HG02870 (cell line): ENCODE results near the gene PADI4.
"Not testable (repeated sequence)": the region's sequence is repeated elsewhere in the genome, so short reads cannot be mapped to it uniquely, and the experiment has no call there.

Experiments used
- ATAC-seq: cut with Tn5 transposase; IDR thresholded peaks from one replicate; pipeline ENCODE4 v1.9.1; 2021; ENCODE audit warnings: mild to moderate bottlenecking, moderate library complexity; ENCODE audit not compliant: unreplicated experiment

Gene PADI4

DNA sequence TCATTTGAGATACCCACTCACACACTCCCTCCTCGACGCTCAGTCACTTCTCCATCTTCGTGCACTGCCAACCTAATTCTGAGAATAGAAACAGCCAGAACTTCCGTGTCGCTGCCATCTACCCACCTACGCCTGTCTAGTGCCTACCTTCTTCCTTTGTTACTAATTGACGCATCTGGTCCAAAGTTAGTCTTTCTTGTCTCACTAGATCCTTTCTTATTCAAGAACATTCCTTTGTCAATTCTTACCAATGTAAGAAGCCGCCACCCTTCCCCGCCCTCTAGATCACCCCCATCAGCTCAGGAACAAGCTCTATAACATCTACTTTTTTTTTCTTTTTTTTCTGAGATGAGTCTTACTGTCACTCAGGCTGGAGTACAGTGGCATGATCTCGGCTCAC is 67.7 kb downstream of the PADI4 start:
- ATAC-seq, result no peak

DNA sequence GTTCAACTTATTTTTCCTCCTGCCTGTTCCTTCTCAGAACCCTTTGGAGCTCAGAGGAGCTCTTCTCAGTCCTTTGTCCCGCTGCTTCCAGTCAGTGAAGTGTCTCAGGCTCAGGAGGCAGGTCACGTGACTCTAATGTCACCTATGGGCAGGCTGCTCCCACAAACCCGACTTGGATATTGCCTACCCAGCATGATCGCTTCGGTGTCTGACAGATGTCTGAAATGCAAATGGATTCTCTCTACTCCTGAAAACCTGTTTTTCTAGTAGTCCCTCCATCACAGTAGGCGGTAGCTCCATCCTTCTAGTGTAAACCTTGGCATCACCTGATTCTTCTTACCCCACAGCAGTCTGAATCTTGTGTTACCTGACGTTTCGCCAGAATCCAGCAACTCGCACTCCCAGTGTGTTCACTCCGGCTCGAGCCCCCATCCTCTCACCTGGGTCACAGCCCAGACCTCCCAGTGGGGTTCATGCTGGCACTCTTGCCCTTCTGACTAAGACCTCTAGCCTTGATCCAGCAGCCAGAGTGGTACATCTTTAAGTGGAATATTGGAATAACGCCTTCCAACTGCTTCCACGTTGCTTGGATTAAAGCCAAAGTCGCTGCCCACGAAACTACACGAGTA is 69.4 kb downstream of the PADI4 start:
- no peak for ATAC-seq

- no peak for ATAC-seq
These were observed 73.2 kb downstream of the PADI4 start for GRCh38 chr1:17381161-17381560.

GRCh38 chr1:17392199-17392740 is 84.3 kb downstream of the PADI4 start:
- no peak for ATAC-seq

DNA sequence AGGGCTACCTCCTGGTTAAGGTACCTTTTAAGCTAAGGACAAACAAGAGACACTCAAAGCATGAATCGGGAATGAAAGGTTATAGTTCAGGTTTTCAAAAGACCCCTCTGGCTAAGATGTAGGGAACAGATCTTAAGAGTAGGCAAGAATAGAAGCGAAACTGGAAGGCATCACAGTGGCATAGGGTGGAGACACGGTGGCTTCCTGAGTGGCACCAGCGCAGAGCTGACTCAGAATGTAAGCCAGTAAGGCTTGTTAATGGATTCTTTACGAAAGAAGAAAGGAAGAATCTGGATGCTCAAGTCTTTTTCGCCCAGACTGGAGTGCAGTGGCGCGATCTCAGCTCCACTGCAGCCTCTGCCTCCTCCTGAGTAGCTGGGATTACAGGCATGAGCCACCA is 85.2 kb downstream of the PADI4 start:
- ATAC-seq, result no peak

GRCh38 chr1:17397910-17398695 is 90.1 kb downstream of the PADI4 start:
- ATAC-seq, result no peak

DNA sequence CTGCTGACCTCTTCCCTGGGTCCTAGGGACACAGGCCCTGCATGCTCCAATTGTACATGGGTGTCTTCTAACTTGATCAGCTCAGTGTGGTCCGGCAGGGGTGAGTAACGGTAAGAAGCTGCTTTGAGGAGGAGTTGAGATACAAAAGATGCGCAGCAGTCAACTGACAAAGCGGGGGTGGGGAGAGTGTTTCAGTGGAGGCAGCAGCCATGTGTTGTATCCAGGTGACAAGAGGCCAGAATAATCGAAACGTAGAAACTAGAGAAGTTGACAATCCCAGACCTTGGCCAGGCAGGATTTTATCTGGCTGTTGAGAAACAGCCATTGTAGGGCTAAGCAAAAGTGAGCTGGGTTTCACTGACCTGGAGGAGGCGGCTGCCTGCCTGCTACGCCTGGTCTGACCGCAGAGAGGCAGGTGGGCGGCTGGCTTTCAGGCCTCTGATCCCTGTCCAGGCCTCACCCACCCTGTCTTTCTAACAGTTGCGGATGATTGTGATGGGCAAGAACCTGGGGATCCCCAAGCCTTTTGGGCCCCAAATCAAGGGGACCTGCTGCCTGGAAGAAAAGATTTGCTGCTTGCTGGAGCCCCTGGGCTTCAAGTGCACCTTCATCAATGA is 92.8 kb downstream of the PADI4 start:
- ATAC-seq, result no peak

GRCh38 chr1:17401841-17402240 is 93.8 kb downstream of the PADI4 start:
- no peak for ATAC-seq

DNA sequence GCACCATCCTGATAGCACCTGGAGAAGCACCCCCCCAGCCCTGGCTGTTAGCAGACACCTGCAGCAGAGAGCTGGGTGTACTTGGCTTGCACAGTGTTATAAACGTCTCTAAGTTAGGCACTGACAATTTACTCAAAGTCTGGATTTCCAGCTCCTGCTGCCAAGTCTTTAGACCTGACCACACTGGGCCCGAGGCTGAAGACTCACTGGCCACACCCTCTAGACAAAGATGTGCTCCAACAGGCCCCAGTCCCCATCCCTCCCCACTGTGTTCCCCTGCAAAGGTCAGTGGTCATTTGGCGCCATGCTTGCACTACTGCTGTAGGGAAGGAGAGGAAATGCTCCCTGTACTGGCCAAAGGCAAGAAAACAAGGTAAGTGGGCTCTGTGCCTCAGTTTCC is 95.1 kb downstream of the PADI4 start:
- no peak for ATAC-seq

- no peak for ATAC-seq
These were observed 96.2 kb downstream of the PADI4 start for GRCh38 chr1:17404034-17404684.

DNA sequence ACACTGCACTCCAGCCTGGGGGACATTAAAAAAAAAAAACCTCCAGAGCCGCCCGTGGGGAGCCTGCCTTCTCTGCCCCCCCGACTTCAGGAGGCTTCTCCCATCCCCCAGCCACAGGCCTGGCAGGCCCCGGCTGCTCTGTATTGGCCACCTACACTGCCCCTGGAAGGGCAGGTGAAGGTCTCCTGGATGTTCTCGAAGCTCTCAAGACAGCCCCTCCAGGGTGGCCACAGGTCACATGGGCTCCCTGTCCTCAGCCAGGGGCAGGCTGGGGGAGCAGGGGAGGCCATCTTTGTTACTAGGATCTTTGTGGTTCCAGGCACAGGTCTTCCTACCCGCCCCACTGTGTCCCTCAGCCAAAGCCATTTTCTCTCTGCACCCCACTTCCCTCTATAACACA is 96.8 kb downstream of the PADI4 start:
- ATAC-seq, result no peak

GRCh38 chr1:17405898-17406759 is 98.1 kb downstream of the PADI4 start:
- ATAC-seq, result no peak

- ATAC-seq, result not testable (repeated sequence)
These were observed 98.9 kb downstream of the PADI4 start for GRCh38 chr1:17406760-17407475.

GRCh38 chr1:17407786-17408514 is 100.0 kb downstream of the PADI4 start:
- ATAC-seq, result not testable (repeated sequence)

- no peak for ATAC-seq
These were observed 101.4 kb downstream of the PADI4 start for GRCh38 chr1:17409391-17409811.

GRCh38 chr1:17412093-17412870 is 104.3 kb downstream of the PADI4 start:
- ATAC-seq, result no peak
